ENCODE data around the gene TTYH1.

TTYH1 gene

DNA sequence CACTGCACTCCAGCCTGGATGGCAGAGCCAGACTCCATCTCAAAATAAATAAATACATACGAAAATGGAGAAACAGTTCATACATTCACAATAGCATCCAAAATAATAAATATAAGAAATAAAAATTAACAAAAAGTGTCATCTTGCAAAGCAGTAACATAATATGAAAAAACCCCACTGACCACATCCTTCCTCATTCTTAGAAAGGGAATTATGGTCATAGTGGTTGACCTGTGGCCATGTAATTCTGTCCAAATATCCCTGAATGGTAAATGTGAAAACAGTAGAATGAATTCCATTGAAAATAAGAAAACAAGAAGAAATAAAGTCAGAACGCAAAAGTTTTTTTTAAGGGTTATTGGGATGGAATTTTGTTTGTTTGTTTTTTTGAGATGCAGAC, 64.8 kb downstream of the TTYH1 start:
- no peak for DNase-seq (ENCODE audit: low read depth in 2 of 2)

DNA sequence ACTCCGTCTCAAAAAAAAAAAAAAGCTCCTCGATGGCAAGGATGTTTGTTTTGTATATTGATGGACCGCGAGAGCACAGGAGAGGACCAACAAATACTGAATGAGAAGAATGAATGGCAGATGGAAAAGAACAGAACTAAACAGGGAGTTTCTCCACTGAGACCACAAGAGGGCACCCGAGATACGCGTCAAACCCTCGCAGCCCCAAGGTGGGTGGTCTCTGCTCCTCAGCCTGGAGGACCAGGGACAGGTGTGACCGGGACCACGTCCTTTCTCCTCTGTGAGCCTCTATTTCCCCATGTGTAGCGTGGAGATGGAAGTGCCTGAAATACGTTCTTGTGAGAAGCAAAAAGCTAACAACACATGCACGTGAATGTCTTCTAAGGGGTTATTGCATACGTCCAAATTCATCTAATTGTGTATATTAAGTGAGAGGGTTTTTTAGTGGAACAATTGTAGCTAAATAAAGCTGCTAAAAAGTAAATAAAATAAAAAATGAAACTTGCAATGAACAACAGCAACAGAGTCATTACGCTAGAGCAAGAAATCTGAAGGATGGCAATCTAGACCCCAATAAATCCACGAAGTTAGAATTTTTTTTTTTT, 66.2 kb downstream of the TTYH1 start:
- DNase-seq (ENCODE audit: low read depth in 2 of 2) = peak in 1 of 2 donors; percentile 28

DNA sequence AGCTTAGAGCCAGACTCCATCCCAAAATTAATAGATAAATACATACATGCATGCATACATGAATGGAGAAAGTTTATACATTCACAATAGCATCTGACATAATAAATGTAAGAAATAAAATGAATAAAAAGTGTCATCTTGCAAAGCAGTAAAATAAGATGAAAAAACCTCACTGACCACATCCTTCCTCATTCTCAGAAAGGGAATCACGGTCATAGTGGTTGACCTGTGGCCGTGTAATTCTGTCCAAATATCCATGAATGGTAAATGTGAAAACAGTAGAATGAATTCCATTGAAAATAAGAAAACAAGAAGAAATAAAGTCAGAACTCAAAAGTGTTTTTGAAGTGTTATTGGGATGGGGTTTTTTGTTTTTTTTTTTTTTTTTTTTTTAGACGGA, 67.6 kb downstream of the TTYH1 start:
- DNase-seq (ENCODE audit: low read depth in 2 of 2) = no peak

DNA sequence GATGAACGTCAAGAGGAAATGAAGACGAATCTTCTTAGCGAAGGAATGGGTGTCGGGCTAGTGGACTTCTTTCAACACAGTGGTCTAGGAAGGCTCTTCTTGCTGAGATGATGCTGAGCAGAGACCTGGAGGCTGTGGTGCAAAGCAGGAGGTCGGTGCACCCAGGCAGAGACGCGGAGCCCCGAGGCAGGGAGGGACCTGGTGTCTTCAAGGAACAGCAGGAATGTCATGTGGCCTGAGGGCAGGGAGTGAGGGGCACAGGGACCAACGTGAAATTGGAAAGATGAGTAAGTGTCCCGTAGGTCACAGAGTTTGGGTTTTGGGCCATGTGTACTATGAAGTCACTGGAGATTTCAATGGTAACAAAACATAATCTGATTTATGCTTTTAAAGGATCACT, 69.2 kb downstream of the TTYH1 start:
- DNase-seq (ENCODE audit: low read depth in 2 of 2) = no peak

DNA sequence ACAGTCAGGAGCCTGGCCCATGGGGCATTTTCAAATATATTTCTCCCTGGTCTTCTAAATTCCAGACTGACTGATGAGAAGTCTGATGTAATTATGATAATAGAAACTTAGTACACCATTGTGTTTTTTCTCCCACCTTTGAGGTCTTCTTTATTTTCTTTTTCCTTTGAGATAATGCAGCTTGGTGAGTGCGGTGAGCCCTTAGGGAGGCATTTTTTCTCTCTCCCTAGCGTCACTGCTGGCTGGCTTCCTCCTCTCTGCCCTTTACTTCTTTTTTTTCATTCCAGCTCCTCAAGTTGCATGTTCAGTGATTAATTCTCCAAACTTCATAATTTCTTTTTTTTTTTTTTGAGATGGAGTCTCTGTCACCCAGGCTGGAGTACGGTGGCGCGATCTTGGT, 70.6 kb downstream of the TTYH1 start:
- DNase-seq (ENCODE audit: low read depth in 2 of 2) = no peak

Data from activated CD4-positive, alpha-beta T cell treated with anti-CD3 and anti-CD28 coated beads for 24 hours (primary cell).